Smooth muscle cell of the brain vasculature (primary cell): ENCODE measurements around the gene SPOCK1.

Experiments
- DNase-seq: peaks from one replicate; pipeline ENCODE4 v3.0.0-alpha.2; 2012; ENCODE audit warnings: low read depth, low spot score

The SPOCK1 gene

DNA sequence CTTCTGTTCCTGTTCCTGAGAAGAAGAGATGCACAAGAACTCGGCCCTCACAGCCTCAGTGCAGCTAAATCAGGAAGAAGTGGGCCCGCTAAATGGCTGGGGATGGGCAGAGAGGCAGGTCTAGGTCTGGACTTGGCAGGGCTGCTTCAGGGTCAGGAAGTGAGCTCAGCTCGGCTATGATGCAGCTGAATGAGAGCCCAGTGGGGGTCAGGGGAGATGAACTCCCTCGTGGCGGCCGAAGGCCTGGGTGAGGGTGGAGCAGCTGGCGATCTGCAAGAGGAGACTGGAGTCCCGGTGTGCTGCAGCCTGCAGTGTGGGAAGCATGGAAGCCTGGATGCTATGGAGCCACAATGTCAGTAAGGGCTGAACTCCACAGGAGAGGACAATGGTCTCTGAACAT is 466.2 kb downstream of the SPOCK1 start:
- no peak for DNase-seq

DNA sequence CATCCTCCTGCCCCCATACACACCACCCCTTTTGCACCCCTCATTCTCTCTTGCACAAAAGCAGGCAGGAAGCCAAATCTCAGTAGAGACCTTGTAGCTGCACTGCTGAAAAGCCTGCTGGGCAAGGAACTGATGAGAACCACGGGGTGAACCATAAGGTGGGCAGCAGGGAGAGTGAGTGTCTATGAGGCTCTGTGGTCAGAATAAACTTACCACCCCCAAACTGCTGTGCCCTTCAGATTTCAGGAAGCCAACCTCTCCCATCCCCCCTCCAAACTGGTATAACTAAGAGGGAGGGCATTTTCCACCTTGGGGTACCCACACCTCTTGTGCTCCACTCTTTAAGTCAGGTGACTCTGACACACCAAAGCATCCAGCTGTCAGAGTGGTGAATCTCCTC is 471.4 kb downstream of the SPOCK1 start:
- no peak for DNase-seq

DNA sequence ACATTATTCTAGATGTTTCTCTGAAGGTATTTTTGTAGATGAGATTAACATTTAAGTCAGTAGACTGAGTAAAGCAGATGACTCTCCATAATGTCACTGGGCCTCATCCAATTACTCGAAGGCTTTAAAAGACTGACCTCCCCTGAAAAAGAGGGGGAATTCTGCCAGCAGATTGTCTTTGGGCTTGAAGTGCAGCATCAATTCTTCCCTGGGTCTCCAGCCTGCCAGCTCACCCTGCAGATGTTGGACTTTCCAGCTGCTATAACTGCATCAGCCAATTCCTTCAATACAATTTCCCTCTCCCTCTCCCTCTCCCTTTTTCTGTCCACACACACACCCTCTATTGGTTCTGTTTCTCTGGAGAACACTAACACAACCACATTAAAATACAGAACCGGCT is 472.8 kb downstream of the SPOCK1 start:
- DNase-seq = no peak

- no peak for DNase-seq
Measured at GRCh38 chr5:137024044-137024443, 475.1 kb downstream of the SPOCK1 start.

- no peak for DNase-seq
Measured at GRCh38 chr5:137023371-137023770, 475.8 kb downstream of the SPOCK1 start.

- no peak for DNase-seq
Measured at GRCh38 chr5:137022725-137023124, 476.4 kb downstream of the SPOCK1 start.

- no peak for DNase-seq
Measured at GRCh38 chr5:137022043-137022442, 477.1 kb downstream of the SPOCK1 start.

DNA sequence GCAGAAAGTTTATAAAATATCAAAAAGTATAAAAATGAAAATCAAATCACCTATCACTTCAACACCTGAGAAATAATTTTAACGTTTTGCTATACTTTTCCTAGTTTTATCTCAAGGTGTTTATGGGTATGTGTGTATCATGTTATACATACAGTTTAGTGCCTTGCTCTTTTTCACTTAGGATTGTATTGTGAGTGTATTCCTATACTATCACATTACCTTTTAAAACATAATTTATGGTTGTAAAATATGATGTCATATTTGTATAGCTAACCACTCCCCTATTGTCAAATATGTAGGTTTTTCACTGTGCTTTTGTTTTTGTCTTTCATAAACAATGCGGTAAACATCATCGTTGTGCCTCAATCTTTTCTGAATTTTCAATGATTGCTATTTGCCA is 479.9 kb downstream of the SPOCK1 start:
- no peak for DNase-seq

DNA sequence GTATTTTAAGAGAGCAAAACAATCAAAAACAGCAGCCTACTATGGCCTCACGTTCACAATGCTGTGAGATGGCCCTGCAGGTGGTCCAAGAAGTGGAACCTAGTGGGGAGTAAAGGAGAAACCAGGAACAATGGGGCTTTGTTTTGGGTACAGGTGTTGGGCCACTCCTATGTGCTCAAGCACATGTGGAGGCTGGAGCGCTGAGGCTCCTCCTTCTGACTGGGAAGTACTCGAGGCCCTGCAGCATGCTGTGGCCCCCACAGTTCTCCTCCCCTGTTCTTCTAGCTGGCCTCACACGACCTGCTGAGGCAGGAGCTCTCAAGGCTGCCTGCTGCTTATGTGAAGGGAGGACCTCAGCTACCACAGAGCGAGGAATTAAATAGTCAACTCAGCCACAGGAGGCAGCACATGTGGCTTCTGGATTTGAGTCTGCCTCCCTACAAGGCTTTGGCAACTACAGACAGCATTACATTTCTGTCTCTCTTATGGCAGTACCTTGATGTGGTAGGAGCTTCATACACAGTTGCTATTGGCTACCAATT is 482.3 kb downstream of the SPOCK1 start:
- no peak for DNase-seq

GRCh38 chr5:137015540-137016116 is 483.5 kb downstream of the SPOCK1 start:
- DNase-seq = no peak

GRCh38 chr5:137014731-137015130 is 484.4 kb downstream of the SPOCK1 start:
- DNase-seq = no peak

DNA sequence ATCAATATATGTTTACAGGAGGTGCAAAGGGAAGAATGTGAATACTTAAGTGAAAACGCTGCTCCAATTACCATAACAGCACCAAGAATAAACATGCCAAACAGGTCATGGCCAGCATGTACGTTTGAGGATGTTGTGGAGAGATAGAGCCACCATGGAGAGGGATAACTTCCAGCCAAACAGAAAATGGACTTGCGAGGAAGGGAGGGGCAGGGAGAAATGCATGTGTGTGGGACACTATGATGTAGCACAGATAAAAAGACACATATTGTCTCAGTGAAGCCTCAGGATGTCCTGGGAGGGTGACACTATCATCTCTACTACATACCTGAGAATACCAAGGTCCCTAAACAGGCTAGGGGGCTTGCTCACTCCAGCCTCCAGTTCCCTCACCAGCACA is 488.9 kb downstream of the SPOCK1 start:
- DNase-seq = no peak

DNA sequence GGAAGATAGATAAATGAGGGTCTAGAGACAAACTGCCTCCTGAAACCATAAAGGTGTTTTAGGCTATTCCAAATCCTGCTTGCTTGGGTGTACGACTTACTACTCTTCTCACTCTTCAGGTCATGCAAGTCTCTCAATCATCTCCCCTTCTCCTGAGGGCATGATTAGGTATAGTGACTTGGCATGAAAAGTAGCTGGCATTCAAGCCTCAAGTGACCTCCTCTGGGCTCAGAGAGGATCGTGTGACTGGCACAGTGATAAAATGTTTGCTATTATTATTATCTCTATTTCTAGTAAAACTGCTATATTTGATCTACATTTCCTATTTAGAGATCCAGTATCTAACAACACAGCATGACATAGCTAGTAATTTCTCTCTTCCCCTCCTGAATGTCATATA is 494.8 kb downstream of the SPOCK1 start:
- no peak for DNase-seq

GRCh38 chr5:137001026-137001569 is 498.0 kb downstream of the SPOCK1 start:
- DNase-seq = no peak

GRCh38 chr5:136999787-137000186 is 499.3 kb downstream of the SPOCK1 start:
- no peak for DNase-seq

DNA sequence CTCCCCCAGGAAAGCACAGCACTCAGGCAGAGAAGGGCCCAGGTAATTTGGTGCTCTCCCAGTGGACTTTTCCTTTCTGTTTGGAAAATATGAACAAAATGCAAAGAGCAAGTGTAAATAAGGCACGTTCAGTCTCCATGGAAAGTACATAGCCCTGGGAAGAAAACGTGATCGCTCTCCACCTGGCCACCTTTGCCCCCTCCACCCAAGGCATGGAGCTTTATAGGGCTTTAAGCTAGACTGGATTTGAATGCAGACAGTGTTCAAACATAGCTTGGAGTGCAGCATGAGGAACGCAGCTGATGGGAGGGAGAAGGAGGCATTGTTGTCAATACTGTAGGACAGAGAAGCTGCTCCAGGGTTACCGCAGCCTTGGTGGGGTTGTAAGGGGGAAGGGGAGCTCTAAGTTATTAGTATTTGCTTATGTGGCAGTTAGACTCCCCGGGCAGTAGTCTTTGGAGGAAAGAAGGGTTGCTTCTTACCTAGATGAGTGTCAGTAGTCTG is 500.2 kb downstream of the SPOCK1 start:
- DNase-seq = no peak

GRCh38 chr5:136994154-136994553 is 505.0 kb downstream of the SPOCK1 start:
- DNase-seq = no peak

DNA sequence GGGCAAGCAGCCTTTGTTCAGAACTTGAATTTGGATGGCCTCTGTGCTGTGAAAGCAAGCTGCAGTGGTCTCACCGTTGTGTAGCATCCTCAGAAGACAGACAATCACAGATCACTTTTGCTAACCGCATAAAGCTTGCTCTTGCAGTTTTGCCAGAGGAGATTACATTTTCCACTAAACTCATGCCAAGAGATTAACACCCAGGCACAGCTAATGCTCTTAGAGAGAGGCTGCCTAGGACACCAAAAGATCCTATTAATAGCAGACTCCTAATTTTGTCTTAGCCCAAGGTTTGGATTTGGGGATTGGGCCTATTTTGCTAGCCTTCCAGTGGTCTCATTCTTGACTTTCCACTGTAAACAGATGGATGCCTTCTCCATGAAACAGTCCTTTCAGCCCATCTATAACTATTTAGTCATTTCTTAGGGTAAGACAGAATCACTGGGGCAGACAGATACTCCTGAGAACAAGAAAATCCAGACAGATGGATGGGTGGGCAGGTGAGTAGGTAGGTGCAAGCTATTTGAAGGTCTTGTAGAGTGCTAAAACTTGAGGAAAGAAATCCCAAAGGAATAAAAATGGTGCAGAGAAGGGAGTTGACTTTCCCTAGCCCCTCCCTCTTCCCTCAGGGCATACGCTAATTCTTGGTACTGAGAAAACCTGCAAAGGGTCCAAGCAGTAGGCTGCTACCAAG is 506.2 kb downstream of the SPOCK1 start:
- DNase-seq = no peak

- DNase-seq = no peak
Measured at GRCh38 chr5:136985785-136986475, 513.2 kb downstream of the SPOCK1 start.

GRCh38 chr5:136984772-136985446 is 514.2 kb downstream of the SPOCK1 start:
- DNase-seq = no peak

- no peak for DNase-seq
Measured at GRCh38 chr5:136981936-136982335, 517.2 kb downstream of the SPOCK1 start.

- no peak for DNase-seq
Measured at GRCh38 chr5:136979131-136979530, 520.0 kb downstream of the SPOCK1 start.
